GM12878 (cell line): ENCODE results near the gene IPP. TPM values are rescaled to one million over a fixed set of nuclear protein-coding genes. Genes with fewer than 3 reads are reported as not detected.

Experiments used
- BHLHE40 ChIP-seq, 2 experiments: fragments of 450-650 bp in 1 of 2; IDR thresholded peaks; 2 replicates each; pipeline ENCODE4 v1.6.1; 2011 to 2017; ENCODE audit warnings: low read depth in 2 of 2, borderline replicate concordance in 1 of 2, improper control_type of control experiment in 1 of 2, low read length in 1 of 2, mild to moderate bottlenecking in 1 of 2
- CBFB ChIP-seq: IDR thresholded peaks from 2 replicates; pipeline ENCODE4 v1.6.1; 2016; ENCODE audit warnings: antibody characterized with exemption, low read depth
- CBX3 ChIP-seq: fragments of 200-600 bp; sonication (generic); IDR thresholded peaks from 2 replicates; pipeline ENCODE4 v1.6.1; 2016; ENCODE audit warnings: low read depth, borderline replicate concordance
- CEBPB ChIP-seq, 2 experiments: fragments of 150-350 bp in 1 of 2; IDR thresholded peaks; 2 replicates each; pipeline ENCODE4 v1.6.1; 2012 to 2014; ENCODE audit warnings: low read depth in 2 of 2, low read length in 2 of 2, borderline replicate concordance in 1 of 2, inconsistent platforms in 1 of 2
- CREB1 ChIP-seq: IDR thresholded peaks from 2 replicates; pipeline ENCODE4 v1.6.1; 2012; ENCODE audit warnings: low read depth, mild to moderate bottlenecking, inconsistent platforms
- EGR1 ChIP-seq, 2 experiments: IDR thresholded peaks; 1 replicate in 1 of 2; 2 replicates in 1 of 2; pipeline ENCODE4 v1.6.1; 2011 to 2012; ENCODE audit warnings: low read depth in 2 of 2, low read length in 2 of 2, borderline replicate concordance in 1 of 2, mild to moderate bottlenecking in 1 of 2, moderate library complexity in 1 of 2
- EP300 ChIP-seq, 2 experiments: fragments of 150-350 bp in 1 of 2; IDR thresholded peaks; 2 replicates each; pipeline ENCODE4 v1.6.1; 2011 to 2012; ENCODE audit warnings: low read depth in 2 of 2, low read length in 2 of 2, borderline replicate concordance in 1 of 2, improper control_type of control experiment in 1 of 2, inconsistent platforms in 1 of 2; ENCODE audit not compliant: control insufficient read depth in 1 of 2
- GABPA ChIP-seq: IDR thresholded peaks from 2 replicates; pipeline ENCODE4 v1.6.1; 2014; ENCODE audit warnings: antibody characterized with exemption, low read depth, mild to moderate bottlenecking, inconsistent platforms
- GATAD2B ChIP-seq: fragments of 450-650 bp; conservative IDR thresholded peaks from 2 replicates; pipeline ENCODE4 v1.6.1; 2017; ENCODE audit warnings: low read depth, mild to moderate bottlenecking, moderate library complexity
- HDAC6 ChIP-seq: fragments of 200-600 bp; sonication (generic); IDR thresholded peaks from one replicate; pipeline ENCODE4 v1.8.0; 2017; ENCODE audit warnings: antibody characterized with exemption; ENCODE audit not compliant: unreplicated experiment
- KDM1A ChIP-seq: fragments of 200-600 bp; sonication (generic); IDR thresholded peaks from 2 replicates; pipeline ENCODE4 v1.6.1; 2016; ENCODE audit warnings: borderline replicate concordance
- MTA2 ChIP-seq: fragments of 450-650 bp; IDR thresholded peaks from 2 replicates; pipeline ENCODE4 v1.6.1; 2016; ENCODE audit warnings: low read depth, mild to moderate bottlenecking, moderate library complexity
- MTA3 ChIP-seq: IDR thresholded peaks from 2 replicates; pipeline ENCODE4 v1.6.1; 2012; ENCODE audit warnings: low read length, inconsistent platforms, borderline replicate concordance
- NRF1 ChIP-seq: conservative IDR thresholded peaks from 2 replicates; pipeline ENCODE4 v1.6.1; 2011; ENCODE audit warnings: mild to moderate bottlenecking, low read depth, low read length, improper control_type of control experiment
- POLR2A ChIP-seq: IDR thresholded peaks from 2 replicates; pipeline ENCODE4 v1.6.1; 2011; ENCODE audit warnings: low read depth, mild to moderate bottlenecking, low read length
- RBBP5 ChIP-seq: fragments of 200-600 bp; sonication (generic); conservative IDR thresholded peaks from 2 replicates; pipeline ENCODE4 v1.6.1; 2016
- RFX5 ChIP-seq: IDR thresholded peaks from 2 replicates; pipeline ENCODE4 v1.6.1; 2011; ENCODE audit warnings: low read depth, low read length, improper control_type of control experiment
- TARDBP ChIP-seq: IDR thresholded peaks from 2 replicates; pipeline ENCODE4 v1.6.1; 2016; ENCODE audit warnings: borderline replicate concordance
- TCF12 ChIP-seq: IDR thresholded peaks from 2 replicates; pipeline ENCODE4 v1.6.1; 2011; ENCODE audit warnings: low read depth, mild to moderate bottlenecking, low read length
- ZBED1 ChIP-seq: IDR thresholded peaks from 2 replicates; pipeline ENCODE4 v1.6.1; 2016; ENCODE audit warnings: borderline replicate concordance
- ZBTB11 ChIP-seq: fragments of 450-650 bp; formaldehyde crosslinking; IDR thresholded peaks from 2 replicates; pipeline ENCODE4 v1.5.0; 2022; ENCODE audit warnings: mild to moderate bottlenecking, missing genetic modification characterization
- ZBTB4 ChIP-seq: fragments of 450-650 bp; formaldehyde crosslinking; IDR thresholded peaks from 2 replicates; pipeline ENCODE4 v1.4.0; 2022; ENCODE audit warnings: mild to moderate bottlenecking, moderate library complexity
- ZNF207 ChIP-seq: fragments of 450-650 bp; IDR thresholded peaks from 2 replicates; pipeline ENCODE4 v1.6.1; 2014; ENCODE audit warnings: antibody characterized with exemption, mild to moderate bottlenecking, borderline replicate concordance
- polyA plus RNA-seq, 11 experiments: library from polyadenylated mRNA; depleted of rRNA in 4 of 11; unstranded in 6 of 11; stranded (reverse) in 5 of 11; fragments of >200 nt; fragmentation: Nextera tagmentation in 4 of 11; fragmentation: Illumina TruSeq in 1 of 11; extraction: Ambion mirVana in 4 of 11; extraction: Trizol in 1 of 11; gene quantifications; 1 replicate in 1 of 11; 2 replicates in 10 of 11; pipeline versions ENCODE4 v1.2.1 to v1.2.3, GENCODE V29; 2011 to 2016; ENCODE audit warnings: inconsistent platforms in 2 of 11, missing spikeins in 2 of 11, low read depth in 1 of 11
- total RNA-seq, 4 experiments: library from RNA; depleted of rRNA in 3 of 4; stranded (reverse); fragments of >200 nt in 3 of 4; fragmentation: Illumina TruSeq in 1 of 4; extraction: Trizol in 1 of 4; gene quantifications; 2 replicates each; pipeline versions ENCODE4 v1.2.1 to v1.2.3, GENCODE V29; 2013 to 2021
- TF ChIP-seq, protein P1 (sequence below): fragments of 450-650 bp; IDR thresholded peaks from 2 replicates; pipeline ENCODE4 v1.6.1; 2016; ENCODE audit warnings: mild to moderate bottlenecking

IPP gene
- total and polyA plus RNA-seq, 10 of the 15 experiments (the other 5 are each of a cell fraction or from before 2014, with no cell fraction given): 4.7 to 15.0 (median 10.4) TPM

DNA sequence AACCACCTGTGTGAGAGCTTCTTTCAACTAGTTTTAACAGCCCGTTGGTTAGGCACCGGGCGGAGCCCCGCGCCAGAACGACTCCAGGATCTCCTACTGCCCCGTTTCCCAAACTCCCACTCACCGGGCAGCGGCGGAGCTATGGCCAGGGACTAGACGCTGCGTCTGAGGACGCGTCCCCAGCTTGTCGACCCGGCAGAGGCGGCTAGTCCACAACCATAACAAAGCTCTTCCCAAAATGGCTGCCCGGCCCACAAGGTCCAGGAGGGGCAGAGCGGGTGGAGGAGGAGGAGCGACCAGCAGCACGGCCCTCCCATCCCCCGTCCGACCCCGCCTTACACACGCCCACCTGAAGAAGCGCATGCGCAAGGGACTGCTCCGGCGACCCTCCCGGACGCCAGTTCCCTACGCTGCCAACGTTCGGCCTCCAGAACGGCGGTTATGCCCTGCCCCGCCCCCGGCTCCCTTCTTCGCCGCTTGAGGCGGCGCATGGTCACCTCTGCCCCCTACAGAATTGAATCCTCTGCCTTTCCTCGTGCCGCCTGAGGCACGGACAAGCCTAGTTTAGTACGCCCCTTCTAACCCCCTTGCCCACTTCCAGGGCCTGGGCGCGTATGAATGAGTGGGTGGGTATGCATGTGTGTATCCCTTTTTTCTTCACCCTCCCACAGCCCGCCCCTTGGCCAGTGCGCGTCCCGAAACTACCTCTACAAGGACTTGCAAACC, 64.0 kb downstream of the IPP start, which contains the start of gene GPBP1L1 (continued):
- no peak for TF ChIP-seq EP300 (IDR thresholded peaks at IDR 0.05; ENCODE audit: borderline replicate concordance in 1 of 2, control insufficient read depth in 1 of 2, low read depth in 2 of 2, low read length in 2 of 2)
- TF ChIP-seq CEBPB (IDR thresholded peaks at IDR 0.05; ENCODE audit: borderline replicate concordance in 1 of 2, low read depth in 2 of 2, low read length in 2 of 2): no peak
- peak; percentile 97 for TF ChIP-seq NRF1
- no peak for TF ChIP-seq HDAC6
- TF ChIP-seq MTA3: no peak
- no peak; a peak in 1 of 4 replicates for TF ChIP-seq BHLHE40 (IDR thresholded peaks at IDR 0.05; ENCODE audit: borderline replicate concordance in 1 of 2, low read depth in 2 of 2, low read length in 1 of 2)
- peak; percentile 49; the same call in 1 of the 2 replicates for TF ChIP-seq GATAD2B
- TF ChIP-seq MTA2: no peak
- TF ChIP-seq CBX3: no peak
- TF ChIP-seq CREB1: no peak
- TF ChIP-seq, protein P1, sequence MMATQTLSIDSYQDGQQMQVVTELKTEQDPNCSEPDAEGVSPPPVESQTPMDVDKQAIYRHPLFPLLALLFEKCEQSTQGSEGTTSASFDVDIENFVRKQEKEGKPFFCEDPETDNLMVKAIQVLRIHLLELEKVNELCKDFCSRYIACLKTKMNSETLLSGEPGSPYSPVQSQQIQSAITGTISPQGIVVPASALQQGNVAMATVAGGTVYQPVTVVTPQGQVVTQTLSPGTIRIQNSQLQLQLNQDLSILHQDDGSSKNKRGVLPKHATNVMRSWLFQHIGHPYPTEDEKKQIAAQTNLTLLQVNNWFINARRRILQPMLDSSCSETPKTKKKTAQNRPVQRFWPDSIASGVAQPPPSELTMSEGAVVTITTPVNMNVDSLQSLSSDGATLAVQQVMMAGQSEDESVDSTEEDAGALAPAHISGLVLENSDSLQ: no peak
- no peak for TF ChIP-seq ZNF207
- no peak; the same call in 1 of the 2 replicates for TF ChIP-seq TARDBP
- TF ChIP-seq CBFB: peak; percentile 12; the same call in 1 of the 2 replicates
- peak; percentile 49; the same call in 1 of the 2 replicates for TF ChIP-seq ZBTB4
- TF ChIP-seq KDM1A: no peak
- no peak for TF ChIP-seq RFX5
- no peak for TF ChIP-seq GABPA
- TF ChIP-seq ZBED1: no peak; the same call in 1 of the 2 replicates
- no peak for TF ChIP-seq ZBTB11 (CRISPR knock-in tag)
- peak; percentile 45; the same call in 1 of the 2 replicates for TF ChIP-seq TCF12
- TF ChIP-seq EGR1 (IDR thresholded peaks at IDR 0.05; ENCODE audit: borderline replicate concordance in 1 of 2, low read depth in 2 of 2, low read length in 2 of 2): peak in 1 of 2 experiments; percentile 41; a peak in 2 of 3 replicates
- TF ChIP-seq RBBP5: no peak
- peak; percentile 85 for TF ChIP-seq POLR2A
